CD8-positive, alpha-beta memory T cell (primary cell): ENCODE results near the gene GPR150. TPM values are rescaled to one million over a fixed set of nuclear protein-coding genes. Genes with fewer than 3 reads are reported as not detected.
"Not testable (repeated sequence)": the region's sequence is repeated elsewhere in the genome, so short reads cannot be mapped to it uniquely, and the experiment has no call there.

Experiments
- CTCF ChIA-PET: fragments of 350-600 bp; sonication (Branson Sonifier 250); formaldehyde crosslinking; loops from one replicate; lab custom pipeline; 2021; ENCODE audit warnings: antibody characterized with exemption; lab: Charles Lee
- POLR2A ChIA-PET: fragments of 350-600 bp; sonication (Branson Sonifier 250); formaldehyde crosslinking; loops from one replicate; lab custom pipeline; 2021; ENCODE audit warnings: antibody characterized with exemption; lab: Charles Lee
- DNase-seq, 5 donors: peaks; one replicate each; pipeline versions ENCODE4 v3.0.0 to v3.0.0-alpha.2; 2020 to 2022; ENCODE audit warnings: mixed read lengths in 1 of 5
- H3K27ac ChIP-seq: one replicate; pipeline ENCODE4 v1.7.0; 2013; ENCODE audit warnings: low read depth, mild to moderate bottlenecking, low read length, moderate library complexity
- H3K27me3 ChIP-seq: 2 replicates; pipeline ENCODE4 v1.7.0; 2013; ENCODE audit warnings: low read length, mild to moderate bottlenecking; ENCODE audit not compliant: insufficient read depth, poor library complexity, severe bottlenecking
- H3K36me3 ChIP-seq: 2 replicates; pipeline ENCODE4 v1.7.0; 2013; ENCODE audit warnings: mild to moderate bottlenecking, low read length, moderate library complexity; ENCODE audit not compliant: insufficient read depth
- H3K4me1 ChIP-seq: 2 replicates; pipeline ENCODE4 v1.7.0; 2013; ENCODE audit warnings: mild to moderate bottlenecking, low read length, moderate library complexity; ENCODE audit not compliant: insufficient read depth
- H3K4me3 ChIP-seq: 2 replicates; pipeline ENCODE4 v1.7.0; 2013; ENCODE audit warnings: mild to moderate bottlenecking, low read length
- H3K9me3 ChIP-seq: 2 replicates; pipeline ENCODE4 v1.7.0; 2013; ENCODE audit warnings: mild to moderate bottlenecking, low read length
- H3K27ac Mint-ChIP-seq, 8 donors: one replicate each; pipeline ENCODE4 v1.8.0; 2020 to 2021; ENCODE audit warnings: mixed read lengths in 8 of 8, mild to moderate bottlenecking in 6 of 8, inconsistent platforms in 3 of 8, moderate library complexity in 3 of 8
- H3K27me3 Mint-ChIP-seq, 2 donors: one replicate each; pipeline ENCODE4 v1.8.0; 2020 to 2021; ENCODE audit warnings: mixed read lengths in 2 of 2, mild to moderate bottlenecking in 1 of 2, moderate library complexity in 1 of 2
- H3K36me3 Mint-ChIP-seq, 3 donors: one replicate each; pipeline ENCODE4 v1.8.0; 2020 to 2021; ENCODE audit warnings: mixed read lengths in 3 of 3, inconsistent platforms in 1 of 3, mild to moderate bottlenecking in 1 of 3
- H3K4me1 Mint-ChIP-seq, 3 donors: one replicate each; pipeline ENCODE4 v1.8.0; 2020 to 2021; ENCODE audit warnings: mixed read lengths in 3 of 3, inconsistent platforms in 1 of 3, mild to moderate bottlenecking in 1 of 3
- H3K4me3 Mint-ChIP-seq, 7 donors: one replicate each; pipeline ENCODE4 v1.8.0; 2020 to 2021; ENCODE audit warnings: mixed read lengths in 7 of 7, mild to moderate bottlenecking in 6 of 7, moderate library complexity in 4 of 7, inconsistent platforms in 2 of 7
- H3K9me3 Mint-ChIP-seq, 5 donors: one replicate each; pipeline ENCODE4 v1.8.0; 2020 to 2022; ENCODE audit warnings: mixed read lengths in 5 of 5, mild to moderate bottlenecking in 3 of 5, moderate library complexity in 2 of 5, inconsistent platforms in 1 of 5
- polyA plus RNA-seq: library from polyadenylated mRNA; unstranded; fragments of 300-500 nt; fragmentation: Illumina TruSeq; gene quantifications from one replicate; pipeline ENCODE4 v1.2.3, GENCODE V29; 2021
- total RNA-seq, 2 experiments: library from RNA; stranded (reverse); gene quantifications; one replicate each; pipeline ENCODE4 v1.2.3, GENCODE V29; 2021

Gene GPR150
- total and polyA plus RNA-seq, 3 experiments from 2014 or later: 0.18 to 2.8 (median 0.26) TPM

DNA sequence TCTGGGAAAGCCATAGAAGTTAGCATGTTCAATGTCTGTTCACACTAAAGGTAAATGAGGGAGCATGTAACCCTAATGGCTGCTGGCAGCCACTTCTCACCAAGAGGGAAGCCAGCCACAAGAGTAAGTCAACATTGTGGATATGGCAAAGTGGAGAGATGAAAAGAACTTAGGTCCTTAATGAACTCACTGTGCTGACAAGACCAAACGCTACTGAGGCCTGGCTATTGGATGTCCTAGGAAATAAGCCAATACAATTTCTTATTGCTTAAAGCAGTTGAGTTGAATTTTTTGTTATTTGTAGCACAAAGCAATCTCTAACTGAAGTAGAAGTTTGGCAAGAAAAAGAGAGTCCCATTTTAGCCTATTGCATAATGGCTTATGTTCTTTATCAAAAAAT lies 6.8 kb downstream of the GPR150 start:
- Histone ChIP-seq H3K27me3 (no peaks in the 10 kb centered on the region), H3K36me3 (no peaks in the 10 kb centered on the region), H3K9me3 (no peaks in the 10 kb centered on the region), H3K27ac (no peak overlapping the region), H3K4me3 (no peak overlapping the region), H3K4me1 (peaks cover 25% of the 10 kb centered on the region)
- H3K27me3 Mint-ChIP-seq: no peaks in the 10 kb centered on the region
- H3K4me1 Mint-ChIP-seq: peaks cover 23 to 35% (median 28%) of the 10 kb centered on the region in 3 donors
- peaks cover 0 to 2% (median 0%) of the 10 kb centered on the region in 5 donors for H3K9me3 Mint-ChIP-seq
- peak overlapping the region in 1 of 8 donors; percentile 6 for H3K27ac Mint-ChIP-seq
- no peaks in the 10 kb centered on the region for H3K36me3 Mint-ChIP-seq
- POLR2A ChIA-PET: no interaction called here
- DNase-seq: no peak
- CTCF ChIA-PET: no interaction called here
- H3K4me3 Mint-ChIP-seq: no peak overlapping the region

DNA sequence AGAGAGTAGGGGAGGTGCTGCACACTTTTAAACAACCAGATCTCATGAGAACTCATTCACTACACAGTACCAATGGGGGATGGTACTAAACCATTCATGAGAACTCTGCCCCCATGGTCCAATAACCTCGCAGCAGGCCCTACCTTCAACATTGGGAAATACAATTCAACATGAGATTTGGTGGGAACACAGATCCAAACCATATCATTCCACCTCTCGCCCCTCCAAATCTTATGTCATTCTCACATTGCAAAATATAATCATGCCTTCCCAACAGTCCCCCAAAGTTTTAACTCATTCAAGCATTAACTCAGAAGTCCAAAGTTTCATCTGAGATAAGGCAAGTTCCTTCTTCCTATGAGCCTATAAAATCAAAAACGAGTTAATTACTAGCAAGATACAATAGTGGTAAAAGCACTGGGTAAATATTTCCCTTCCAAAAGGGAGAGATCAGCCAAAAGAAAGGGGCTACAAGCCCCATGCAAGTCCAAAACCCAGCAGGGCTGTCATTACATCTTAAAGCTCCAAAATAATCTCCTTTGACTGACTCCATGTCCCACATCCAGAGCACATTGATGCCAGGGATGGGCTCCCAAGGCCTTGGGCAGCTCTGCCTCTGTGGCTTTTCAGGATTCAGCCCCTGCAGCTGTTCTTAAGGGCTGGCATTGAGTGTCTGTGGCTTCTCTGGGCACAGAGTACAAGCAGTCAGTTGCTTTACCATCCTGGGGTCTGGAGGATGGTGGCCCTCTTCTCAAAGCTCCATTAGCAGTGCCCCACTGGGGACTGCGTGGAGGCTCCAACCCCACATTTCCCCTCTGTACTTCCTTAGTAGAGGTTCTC lies 8.3 kb downstream of the GPR150 start:
- Histone ChIP-seq H3K9me3 (no peaks in the 10 kb centered on the region), H3K36me3 (no peaks in the 10 kb centered on the region), H3K27ac (no peak overlapping the region), H3K4me3 (no peak overlapping the region), H3K27me3 (no peaks in the 10 kb centered on the region), H3K4me1 (peaks cover 19% of the 10 kb centered on the region)
- no peak for DNase-seq
- Mint-ChIP-seq H3K36me3 (no peaks in the 10 kb centered on the region), H3K9me3 (peaks cover 0 to 4% (median 0%) of the 10 kb centered on the region in 5 donors), H3K27me3 (no peaks in the 10 kb centered on the region), H3K4me3 (no peak overlapping the region), H3K27ac (no peak overlapping the region), H3K4me1 (peaks cover 18 to 30% (median 22%) of the 10 kb centered on the region in 3 donors)
- CTCF ChIA-PET: no interaction called here
- POLR2A ChIA-PET: no interaction called here

DNA sequence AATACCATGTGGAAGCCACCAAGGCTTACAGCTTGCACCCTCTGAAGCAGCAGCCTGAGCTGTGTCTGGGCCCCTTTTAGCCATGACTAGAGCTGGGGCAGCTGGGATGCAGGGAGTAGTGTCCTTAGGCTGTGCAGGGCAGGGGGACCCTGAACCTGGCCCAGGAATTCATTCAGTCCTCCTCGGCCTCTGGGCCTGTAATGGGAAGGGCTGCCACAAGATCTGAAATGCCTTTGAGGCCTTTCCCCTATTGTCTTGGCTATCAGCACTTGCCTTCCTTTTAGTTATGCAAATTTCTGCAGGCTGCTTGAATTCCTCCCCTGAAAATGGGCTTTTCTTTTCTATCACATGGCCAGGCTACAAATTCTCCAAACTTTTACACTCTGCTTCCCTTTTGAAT lies 9.0 kb downstream of the GPR150 start:
- Mint-ChIP-seq H3K9me3 (peaks cover 0 to 4% (median 0%) of the 10 kb centered on the region in 5 donors), H3K27me3 (no peaks in the 10 kb centered on the region), H3K27ac (no peak overlapping the region), H3K4me3 (no peak overlapping the region), H3K36me3 (no peaks in the 10 kb centered on the region), H3K4me1 (peaks cover 13 to 26% (median 15%) of the 10 kb centered on the region in 3 donors)
- no peak for DNase-seq
- H3K27me3 ChIP-seq: no peaks in the 10 kb centered on the region
- ChIA-PET POLR2A (no interaction called here), CTCF (no interaction called here)
- peaks cover 15% of the 10 kb centered on the region for H3K4me1 ChIP-seq
- H3K36me3 ChIP-seq: no peaks in the 10 kb centered on the region
- H3K27ac ChIP-seq: no peak overlapping the region
- no peak overlapping the region for H3K4me3 ChIP-seq
- H3K9me3 ChIP-seq: no peaks in the 10 kb centered on the region

DNA sequence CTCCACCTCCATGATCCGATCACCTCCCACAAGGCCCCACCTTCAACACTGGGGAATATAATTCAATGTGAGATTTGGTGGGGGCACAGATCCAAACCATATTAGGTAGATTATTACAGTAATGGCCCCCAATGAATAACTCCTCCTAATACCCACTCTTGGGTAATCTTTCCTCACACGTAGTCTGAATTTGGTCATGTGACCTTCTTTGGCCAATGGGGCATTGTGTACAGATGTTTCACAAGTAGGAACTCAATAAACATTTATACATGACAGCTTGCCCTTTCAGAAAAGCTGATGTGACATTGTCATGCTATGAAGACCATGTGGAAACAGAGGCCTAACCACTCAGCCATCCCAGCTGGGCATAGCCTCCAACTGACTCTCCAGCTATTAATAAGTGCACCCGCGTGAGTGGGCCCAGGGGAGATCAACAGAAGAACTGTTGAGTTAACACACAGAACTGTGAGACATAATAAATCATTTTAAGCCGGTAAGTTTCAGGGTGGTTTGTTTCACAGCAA lies 10.6 kb downstream of the GPR150 start:
- H3K4me3 ChIP-seq: peak overlapping the region; percentile 16
- CTCF ChIA-PET: interaction anchor here (1.5 to 3.5 kb wide), 5 partner anchors 8 to 75 kb away, joined by 3 to 12 read pairs (median 8); partner anchors contain the start of genes ARSK, RFESD and SKIC3
- H3K27me3 ChIP-seq: no peaks in the 10 kb centered on the region
- H3K36me3 ChIP-seq: no peaks in the 10 kb centered on the region
- H3K4me3 Mint-ChIP-seq: no peak overlapping the region
- DNase-seq: no peak
- peaks cover 13 to 18% (median 13%) of the 10 kb centered on the region in 3 donors for H3K4me1 Mint-ChIP-seq
- H3K9me3 ChIP-seq: no peaks in the 10 kb centered on the region
- peaks cover 0 to 4% (median 0%) of the 10 kb centered on the region in 5 donors for H3K9me3 Mint-ChIP-seq
- H3K27ac ChIP-seq: no peak overlapping the region
- H3K4me1 ChIP-seq: peaks cover 15% of the 10 kb centered on the region
- no peaks in the 10 kb centered on the region for H3K36me3 Mint-ChIP-seq
- peak overlapping the region in 1 of 8 donors; percentile 88 for H3K27ac Mint-ChIP-seq
- no peaks in the 10 kb centered on the region for H3K27me3 Mint-ChIP-seq
- POLR2A ChIA-PET: no interaction called here

DNA sequence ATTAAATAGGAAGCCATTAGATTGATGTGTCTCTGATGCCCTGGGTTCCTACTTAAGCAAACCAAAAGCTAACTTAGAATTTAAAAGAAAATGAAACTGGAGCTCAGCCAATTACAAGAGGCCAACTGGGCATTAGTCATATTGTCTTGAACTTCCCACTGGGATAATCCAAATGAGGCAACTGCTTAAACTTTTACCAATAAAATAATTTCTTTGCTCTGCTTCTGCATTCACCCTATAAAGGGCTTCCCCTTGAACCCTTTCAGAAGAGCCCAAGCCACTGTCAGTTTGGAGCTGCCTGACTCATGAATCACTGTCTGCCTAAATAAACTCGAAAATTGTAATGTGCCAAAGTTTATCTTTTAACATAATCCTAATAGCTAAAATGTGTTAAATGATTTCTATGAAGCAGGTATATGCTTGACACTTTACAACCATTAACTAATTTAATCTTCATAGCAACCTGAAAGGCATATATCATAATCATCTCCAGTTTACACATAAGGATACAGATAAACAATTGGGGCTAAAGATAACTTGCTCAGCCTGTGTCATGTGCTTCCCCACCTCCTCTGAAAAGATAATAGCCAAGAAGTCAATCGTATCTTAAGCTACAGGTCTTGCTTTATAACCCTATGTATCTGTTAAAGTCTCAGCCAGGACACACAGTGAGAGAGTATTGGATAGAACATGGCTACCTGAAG lies 11.5 kb downstream of the GPR150 start:
- peaks cover 13 to 18% (median 13%) of the 10 kb centered on the region in 3 donors for H3K4me1 Mint-ChIP-seq

DNA sequence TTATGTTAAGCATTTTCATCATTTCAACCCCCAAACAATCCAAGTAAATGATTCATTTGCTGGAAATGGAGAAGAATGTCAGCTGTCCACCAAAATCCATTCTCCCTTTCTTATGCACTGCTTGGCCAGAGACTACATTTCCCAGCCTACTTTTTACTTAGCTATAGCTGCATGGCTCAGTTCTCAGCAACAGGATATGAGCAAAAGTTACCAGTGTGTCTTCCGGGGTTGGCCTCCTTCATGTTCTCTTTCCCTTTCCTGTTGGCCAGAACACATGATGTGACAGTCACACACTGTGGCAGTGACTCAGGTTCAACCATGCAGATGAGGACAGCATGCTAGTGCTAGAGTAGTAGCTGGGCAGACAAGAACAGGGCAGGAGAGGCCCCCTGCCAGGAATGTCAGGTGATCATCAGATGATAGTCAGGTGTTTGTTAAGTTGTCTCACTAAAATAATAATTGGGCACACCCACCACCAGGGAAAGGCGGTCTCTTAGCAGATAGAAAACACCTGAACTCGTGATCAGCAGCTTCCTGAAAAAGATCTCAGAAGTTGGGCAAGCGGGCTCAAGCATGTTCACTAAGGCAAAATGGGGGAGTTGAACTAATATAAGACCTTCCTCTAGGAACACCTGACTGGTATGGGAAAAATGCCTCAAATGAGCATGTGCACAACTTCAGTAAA lies 12.2 kb downstream of the GPR150 start:
- peak overlapping the region; percentile 2 to 93 (median 84) for H3K27ac Mint-ChIP-seq
- H3K27me3 ChIP-seq: no peaks in the 10 kb centered on the region
- peaks cover 15% of the 10 kb centered on the region for H3K4me1 ChIP-seq
- no peaks in the 10 kb centered on the region for H3K36me3 ChIP-seq
- H3K9me3 ChIP-seq: no peaks in the 10 kb centered on the region
- peak overlapping the region in 3 of 7 donors; percentile 26 to 32 (median 29) for H3K4me3 Mint-ChIP-seq
- peaks cover 2 to 9% of the 10 kb centered on the region in 2 donors for H3K27me3 Mint-ChIP-seq
- peak overlapping the region; percentile 13 for H3K4me3 ChIP-seq
- DNase-seq: peak; percentile 24 to 75 (median 64)
- peaks cover 0 to 4% (median 0%) of the 10 kb centered on the region in 5 donors for H3K9me3 Mint-ChIP-seq
- H3K36me3 Mint-ChIP-seq: no peaks in the 10 kb centered on the region
- CTCF ChIA-PET: interaction anchor here (1.2 to 3.5 kb wide), 8 partner anchors 10 to 149 kb away, joined by 3 to 12 read pairs (median 6); partner anchors contain the start of genes ARSK, RFESD and SKIC3
- peaks cover 13 to 18% (median 13%) of the 10 kb centered on the region in 3 donors for H3K4me1 Mint-ChIP-seq
- H3K27ac ChIP-seq: no peak overlapping the region
- POLR2A ChIA-PET: interaction anchor here (1.1 to 1.8 kb wide), 2 partner anchors 10 to 15 kb away, joined by 4 to 9 read pairs; partner anchors contain the start of gene RFESD

More for the DNA sequence above, 11.5 kb downstream of the GPR150 start:
- Mint-ChIP-seq H3K36me3 (no peaks in the 10 kb centered on the region), H3K27me3 (peaks cover 0 to 4% of the 10 kb centered on the region in 2 donors), H3K27ac (peak overlapping the region; percentile 2 to 93 (median 84)), H3K4me3 (peak overlapping the region in 1 of 7 donors; percentile 26), H3K9me3 (peaks cover 0 to 4% (median 0%) of the 10 kb centered on the region in 5 donors)
- ChIA-PET CTCF (interaction anchor here (1.2 to 3.5 kb wide), 8 partner anchors 9 to 149 kb away, joined by 3 to 12 read pairs (median 6); partner anchors contain the start of genes ARSK, RFESD and SKIC3), POLR2A (interaction anchor here (1.1 to 1.8 kb wide), 2 partner anchors 9 to 16 kb away, joined by 4 to 9 read pairs; partner anchors contain the start of gene RFESD)
- Histone ChIP-seq H3K27me3 (no peaks in the 10 kb centered on the region), H3K4me3 (no peak overlapping the region), H3K27ac (no peak overlapping the region), H3K36me3 (no peaks in the 10 kb centered on the region), H3K9me3 (no peaks in the 10 kb centered on the region), H3K4me1 (peaks cover 15% of the 10 kb centered on the region)
- no peak for DNase-seq

DNA sequence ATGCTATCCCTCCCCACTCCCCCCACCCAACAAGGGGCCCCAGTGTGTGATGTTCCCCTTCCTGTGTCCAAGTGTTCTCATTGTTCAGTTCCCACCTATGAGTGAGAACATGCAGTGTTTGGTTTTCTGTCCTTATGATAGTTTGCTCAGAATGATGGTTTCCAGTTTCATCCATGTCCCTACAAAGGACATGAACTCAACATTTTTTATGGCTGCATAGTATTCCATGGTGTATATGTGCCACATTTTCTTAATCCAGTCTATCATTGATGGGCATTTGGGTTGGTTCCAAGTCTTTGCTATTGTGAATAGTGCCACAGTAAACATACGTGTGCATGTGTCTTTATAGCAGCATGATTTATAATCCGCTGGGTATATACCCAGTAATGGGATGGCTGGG lies 13.1 kb downstream of the GPR150 start:
- DNase-seq, H3K9me3 ChIP-seq, H3K36me3 Mint-ChIP-seq, H3K36me3 ChIP-seq, H3K27me3 ChIP-seq, POLR2A ChIA-PET, H3K4me3 Mint-ChIP-seq, H3K9me3 Mint-ChIP-seq, H3K27ac ChIP-seq, H3K4me3 ChIP-seq: not testable (repeated sequence)
- CTCF ChIA-PET: interaction anchor here (2.0 to 2.4 kb wide), 2 partner anchors 12 to 78 kb away, joined by 5 to 7 read pairs; partner anchors contain the start of genes ARSK and SKIC3
- Mint-ChIP-seq H3K27ac (peak overlapping the region in 2 of 8 donors; percentile 32 to 42), H3K27me3 (peaks cover 2 to 12% of the 10 kb centered on the region in 2 donors), H3K4me1 (peaks cover 13 to 18% (median 13%) of the 10 kb centered on the region in 3 donors)
- peaks cover 15% of the 10 kb centered on the region for H3K4me1 ChIP-seq
